Measurements from ENCODE around the gene DPP10. TPM values are rescaled to one million over a fixed set of nuclear protein-coding genes. Genes with fewer than 3 reads are reported as not detected.

Gene DPP10
- total and polyA plus RNA-seq, 10 of the 15 experiments (the other 5 are each of a cell fraction or from before 2014, with no cell fraction given): not detected

DNA sequence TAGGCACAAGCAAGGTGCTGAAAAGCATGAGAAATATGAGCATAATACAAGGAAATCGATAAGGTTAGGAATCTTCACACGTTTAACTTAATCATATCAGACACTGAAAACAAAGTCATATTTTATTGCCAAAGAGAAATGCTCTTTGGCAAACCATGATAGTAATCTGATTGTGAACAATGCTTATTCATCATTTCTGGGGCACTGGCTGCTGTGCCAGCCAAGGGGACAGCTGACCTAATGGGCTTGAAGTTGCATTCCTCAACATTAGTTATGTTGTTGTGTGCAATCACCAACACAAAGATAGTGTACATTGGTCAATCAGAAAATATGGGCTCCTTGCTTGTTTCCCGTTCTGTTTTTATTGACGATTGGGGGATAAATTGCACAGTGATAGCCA, 83.5 kb downstream of the DPP10 start (continued):
- TF ChIP-seq, protein P1, sequence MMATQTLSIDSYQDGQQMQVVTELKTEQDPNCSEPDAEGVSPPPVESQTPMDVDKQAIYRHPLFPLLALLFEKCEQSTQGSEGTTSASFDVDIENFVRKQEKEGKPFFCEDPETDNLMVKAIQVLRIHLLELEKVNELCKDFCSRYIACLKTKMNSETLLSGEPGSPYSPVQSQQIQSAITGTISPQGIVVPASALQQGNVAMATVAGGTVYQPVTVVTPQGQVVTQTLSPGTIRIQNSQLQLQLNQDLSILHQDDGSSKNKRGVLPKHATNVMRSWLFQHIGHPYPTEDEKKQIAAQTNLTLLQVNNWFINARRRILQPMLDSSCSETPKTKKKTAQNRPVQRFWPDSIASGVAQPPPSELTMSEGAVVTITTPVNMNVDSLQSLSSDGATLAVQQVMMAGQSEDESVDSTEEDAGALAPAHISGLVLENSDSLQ (IDR thresholded peaks at IDR 0.05): no peak
- no peak for TF ChIP-seq NFXL1 (IDR thresholded peaks at IDR 0.05; ENCODE audit: borderline replicate concordance)
- TF ChIP-seq SREBF2 (IDR thresholded peaks at IDR 0.05; ENCODE audit: low read length): no peak
- TF ChIP-seq, protein P2, sequence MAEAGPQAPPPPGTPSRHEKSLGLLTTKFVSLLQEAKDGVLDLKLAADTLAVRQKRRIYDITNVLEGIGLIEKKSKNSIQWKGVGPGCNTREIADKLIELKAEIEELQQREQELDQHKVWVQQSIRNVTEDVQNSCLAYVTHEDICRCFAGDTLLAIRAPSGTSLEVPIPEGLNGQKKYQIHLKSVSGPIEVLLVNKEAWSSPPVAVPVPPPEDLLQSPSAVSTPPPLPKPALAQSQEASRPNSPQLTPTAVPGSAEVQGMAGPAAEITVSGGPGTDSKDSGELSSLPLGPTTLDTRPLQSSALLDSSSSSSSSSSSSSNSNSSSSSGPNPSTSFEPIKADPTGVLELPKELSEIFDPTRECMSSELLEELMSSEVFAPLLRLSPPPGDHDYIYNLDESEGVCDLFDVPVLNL (IDR thresholded peaks at IDR 0.05; ENCODE audit: low read depth, low read length): no peak
- no peak for TF ChIP-seq RUNX3 (IDR thresholded peaks at IDR 0.05; ENCODE audit: low read length)

DNA sequence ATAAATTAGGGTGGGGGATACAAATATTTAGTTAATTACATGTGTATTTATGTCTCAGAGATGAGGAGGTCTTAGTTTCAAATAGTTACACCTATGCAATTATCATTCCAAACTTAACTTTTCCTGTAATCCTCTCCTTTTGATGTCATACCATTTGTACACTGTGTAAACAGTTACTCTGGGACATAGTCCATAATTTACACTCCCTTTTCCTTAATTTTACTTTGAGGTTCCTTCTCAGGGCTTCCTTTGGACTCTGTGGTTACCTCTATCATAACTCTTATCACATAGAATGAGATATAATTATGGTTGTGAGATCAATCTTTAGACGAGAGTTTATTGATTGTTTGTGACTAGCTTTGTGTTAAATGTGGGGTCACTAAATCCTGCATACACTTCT, 84.4 kb downstream of the DPP10 start:
- RAD21 ChIA-PET (ENCODE audit: unreplicated experiment): no interaction called here
- TF ChIP-seq RELB (IDR thresholded peaks at IDR 0.05; ENCODE audit: low read depth): no peak
- TF ChIP-seq NFXL1 (IDR thresholded peaks at IDR 0.05; ENCODE audit: borderline replicate concordance): no peak
- TF ChIP-seq, protein P3, sequence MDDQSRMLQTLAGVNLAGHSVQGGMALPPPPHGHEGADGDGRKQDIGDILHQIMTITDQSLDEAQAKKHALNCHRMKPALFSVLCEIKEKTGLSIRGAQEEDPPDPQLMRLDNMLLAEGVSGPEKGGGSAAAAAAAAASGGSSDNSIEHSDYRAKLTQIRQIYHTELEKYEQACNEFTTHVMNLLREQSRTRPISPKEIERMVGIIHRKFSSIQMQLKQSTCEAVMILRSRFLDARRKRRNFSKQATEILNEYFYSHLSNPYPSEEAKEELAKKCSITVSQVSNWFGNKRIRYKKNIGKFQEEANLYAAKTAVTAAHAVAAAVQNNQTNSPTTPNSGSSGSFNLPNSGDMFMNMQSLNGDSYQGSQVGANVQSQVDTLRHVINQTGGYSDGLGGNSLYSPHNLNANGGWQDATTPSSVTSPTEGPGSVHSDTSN (IDR thresholded peaks at IDR 0.05; ENCODE audit: insufficient replicate concordance, low read depth, low read length): no peak
- no peak for TF ChIP-seq ZNF207 (IDR thresholded peaks at IDR 0.05; ENCODE audit: borderline replicate concordance)
- TF ChIP-seq MTA2 (IDR thresholded peaks at IDR 0.05; ENCODE audit: low read depth): no peak
- no peak for TF ChIP-seq POLR2A (IDR thresholded peaks at IDR 0.05; ENCODE audit: low read depth, low read length)
- no peak for TF ChIP-seq TARDBP (IDR thresholded peaks at IDR 0.05; ENCODE audit: borderline replicate concordance)
- no peak for TF ChIP-seq RFX5 (IDR thresholded peaks at IDR 0.05; ENCODE audit: low read depth, low read length)
- no peak for TF ChIP-seq CREB1 (IDR thresholded peaks at IDR 0.05; ENCODE audit: low read depth)
- TF ChIP-seq STAT3 (IDR thresholded peaks at IDR 0.05; ENCODE audit: low read depth, low read length): no peak
- no peak for TF ChIP-seq YBX1 (IDR thresholded peaks at IDR 0.05)
- no peak for TF ChIP-seq SMAD1 (IDR thresholded peaks at IDR 0.05; ENCODE audit: low read depth, partially characterized antibody)
- no peak for TF ChIP-seq FOXM1 (IDR thresholded peaks at IDR 0.05; ENCODE audit: low read depth, low read length)
- TF ChIP-seq ZNF384 (IDR thresholded peaks at IDR 0.05; ENCODE audit: borderline replicate concordance, low read depth, low read length): no peak

More for the DNA sequence above, 84.4 kb downstream of the DPP10 start:
- ATAC-seq (no peak), DNase-seq (ENCODE audit: low read depth, low spot score) (no peak), FAIRE-seq (no peak)
- ChIA-PET CTCF (no interaction called here), POLR2A (no interaction called here), SMC1A (ENCODE audit: uncharacterized antibody, unreplicated experiment) (no interaction called here)
- no peak overlapping the region for H3K9ac ChIP-seq (ENCODE audit: control insufficient read depth, insufficient read depth, low read length)
- H3K27ac ChIP-seq (ENCODE audit: control insufficient read depth, insufficient read depth): no peak overlapping the region
- no peaks in the 10 kb centered on the region for H3K9me3 ChIP-seq (replicated peaks; ENCODE audit: control insufficient read depth, insufficient read depth, low read length)
- in situ Hi-C loops (cut with MboI) (no loop called here), intact Hi-C loops (cut with micrococcal nuclease; ENCODE audit: unreplicated experiment) (no loop called here)
- H3K27me3 ChIP-seq (replicated peaks in 1 of 2; ENCODE audit: control insufficient read depth in 2 of 2, insufficient read depth in 2 of 2, low read length in 1 of 2): no peaks in the 10 kb centered on the region
- BruUV-seq (replicated peaks): no TSS peak
- 33% methylated on average over 1 of the region's 1 CpG for WGBS (ENCODE audit: insufficient coverage, insufficient replicate concordance, low lambda C conversion rate, missing lambda C conversion rate)
- no peak overlapping the region for H3K4me3 ChIP-seq
- H3K36me3 ChIP-seq (ENCODE audit: control insufficient read depth in 2 of 2, insufficient read depth in 2 of 2, low read length in 1 of 2): no peaks in the 10 kb centered on the region
- no peak overlapping the region for H2AFZ ChIP-seq (ENCODE audit: control insufficient read depth, low read depth, low read length)
- no peaks in the 10 kb centered on the region for H4K20me1 ChIP-seq (ENCODE audit: control insufficient read depth, insufficient read depth)
- no peak overlapping the region for H3K4me2 ChIP-seq (ENCODE audit: control insufficient read depth, insufficient read depth)
- H3K4me1 ChIP-seq (ENCODE audit: control insufficient read depth, insufficient read depth, low read length): no peaks in the 10 kb centered on the region
- no peaks in the 10 kb centered on the region for H3K79me2 ChIP-seq (ENCODE audit: control insufficient read depth, insufficient read depth, low read length)

Measured in GM12878 (cell line).